ENCODE measurements around the gene TIPIN. TPM values are rescaled to one million over a fixed set of nuclear protein-coding genes. Genes with fewer than 3 reads are reported as not detected.

The TIPIN gene
- total RNA-seq, 1 donor from 2014 or later: 2.4 TPM

DNA sequence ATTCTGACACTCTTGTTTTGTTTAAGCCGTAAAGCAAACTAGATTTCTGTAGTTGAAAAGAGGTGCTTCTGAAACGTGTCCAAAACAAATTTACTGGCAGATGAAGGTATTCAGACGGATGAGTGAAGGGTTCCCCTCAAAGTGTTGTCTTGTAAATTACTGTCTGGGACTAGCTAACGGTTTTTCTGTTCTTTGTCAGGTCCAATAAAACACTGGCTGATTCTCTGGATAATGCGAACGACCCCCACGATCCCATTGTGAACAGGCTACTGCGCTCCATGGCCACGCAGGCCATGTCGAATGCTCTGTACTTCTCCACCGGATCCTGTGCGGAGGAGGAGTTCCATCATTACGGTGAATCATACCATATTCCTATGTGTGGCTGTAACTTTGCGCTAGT, 27.7 kb downstream of the TIPIN start:
- H3K27me3 ChIP-seq (ENCODE audit: low read depth): no peaks in the 10 kb centered on the region
- H3K4me3 ChIP-seq: no peak overlapping the region
- H3K9me3 ChIP-seq (replicated peaks): no peaks in the 10 kb centered on the region
- intact Hi-C loops (cut with micrococcal nuclease): no loop called here
- peaks cover 100% of the 10 kb centered on the region for H3K36me3 ChIP-seq
- DNase-seq: no peak
- TF ChIP-seq, protein P1, sequence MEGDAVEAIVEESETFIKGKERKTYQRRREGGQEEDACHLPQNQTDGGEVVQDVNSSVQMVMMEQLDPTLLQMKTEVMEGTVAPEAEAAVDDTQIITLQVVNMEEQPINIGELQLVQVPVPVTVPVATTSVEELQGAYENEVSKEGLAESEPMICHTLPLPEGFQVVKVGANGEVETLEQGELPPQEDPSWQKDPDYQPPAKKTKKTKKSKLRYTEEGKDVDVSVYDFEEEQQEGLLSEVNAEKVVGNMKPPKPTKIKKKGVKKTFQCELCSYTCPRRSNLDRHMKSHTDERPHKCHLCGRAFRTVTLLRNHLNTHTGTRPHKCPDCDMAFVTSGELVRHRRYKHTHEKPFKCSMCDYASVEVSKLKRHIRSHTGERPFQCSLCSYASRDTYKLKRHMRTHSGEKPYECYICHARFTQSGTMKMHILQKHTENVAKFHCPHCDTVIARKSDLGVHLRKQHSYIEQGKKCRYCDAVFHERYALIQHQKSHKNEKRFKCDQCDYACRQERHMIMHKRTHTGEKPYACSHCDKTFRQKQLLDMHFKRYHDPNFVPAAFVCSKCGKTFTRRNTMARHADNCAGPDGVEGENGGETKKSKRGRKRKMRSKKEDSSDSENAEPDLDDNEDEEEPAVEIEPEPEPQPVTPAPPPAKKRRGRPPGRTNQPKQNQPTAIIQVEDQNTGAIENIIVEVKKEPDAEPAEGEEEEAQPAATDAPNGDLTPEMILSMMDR (IDR thresholded peaks at IDR 0.05; ENCODE audit: borderline replicate concordance): no peak
- H3K4me1 ChIP-seq: no peaks in the 10 kb centered on the region
- H3K27ac ChIP-seq (replicated peaks): no peak overlapping the region

DNA sequence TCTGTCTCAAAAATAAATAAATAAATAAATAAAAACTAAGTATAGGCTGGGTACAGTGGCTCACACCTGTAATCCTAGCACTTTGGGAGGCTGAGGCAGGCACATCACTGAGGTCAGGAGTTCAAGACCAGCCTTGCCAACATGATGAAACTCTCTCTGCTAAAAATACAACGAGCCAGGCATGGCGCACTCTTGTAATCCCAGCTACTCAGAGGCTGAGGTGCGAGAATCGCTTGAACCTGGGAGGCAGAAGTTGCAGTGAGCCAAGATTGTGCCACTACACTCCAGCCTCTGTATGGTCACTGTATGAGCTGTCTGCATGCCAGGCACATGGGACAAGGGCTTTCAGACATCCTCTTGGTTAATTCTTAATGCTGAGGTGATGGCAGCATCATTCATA, 28.7 kb downstream of the TIPIN start:
- no peaks in the 10 kb centered on the region for H3K9me3 ChIP-seq (replicated peaks)
- peaks cover 100% of the 10 kb centered on the region for H3K36me3 ChIP-seq
- no peak for DNase-seq
- H3K27me3 ChIP-seq (ENCODE audit: low read depth): no peaks in the 10 kb centered on the region
- H3K27ac ChIP-seq (replicated peaks): no peak overlapping the region
- intact Hi-C loops (cut with micrococcal nuclease): no loop called here
- TF ChIP-seq, protein P1 (IDR thresholded peaks at IDR 0.05; ENCODE audit: borderline replicate concordance): no peak
- H3K4me1 ChIP-seq: no peaks in the 10 kb centered on the region
- no peak overlapping the region for H3K4me3 ChIP-seq

DNA sequence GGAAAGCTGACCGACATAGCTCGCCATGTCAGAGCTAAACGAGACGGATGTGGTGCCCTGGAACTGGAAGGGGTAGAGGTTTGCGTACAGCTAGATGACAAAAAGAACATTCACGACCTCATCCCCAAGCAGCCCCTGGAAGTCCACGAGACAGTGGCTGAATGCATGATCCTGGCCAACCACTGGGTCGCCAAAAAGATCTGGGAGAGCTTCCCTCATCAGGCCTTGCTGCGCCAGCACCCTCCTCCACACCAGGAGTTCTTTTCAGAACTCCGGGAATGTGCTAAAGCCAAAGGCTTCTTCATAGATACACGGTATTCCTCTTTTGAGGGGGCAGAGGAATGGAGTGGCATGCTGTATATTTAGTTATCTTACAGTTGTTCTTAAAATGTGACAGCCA, 30.4 kb downstream of the TIPIN start:
- intact Hi-C loops (cut with micrococcal nuclease): no loop called here

DNA sequence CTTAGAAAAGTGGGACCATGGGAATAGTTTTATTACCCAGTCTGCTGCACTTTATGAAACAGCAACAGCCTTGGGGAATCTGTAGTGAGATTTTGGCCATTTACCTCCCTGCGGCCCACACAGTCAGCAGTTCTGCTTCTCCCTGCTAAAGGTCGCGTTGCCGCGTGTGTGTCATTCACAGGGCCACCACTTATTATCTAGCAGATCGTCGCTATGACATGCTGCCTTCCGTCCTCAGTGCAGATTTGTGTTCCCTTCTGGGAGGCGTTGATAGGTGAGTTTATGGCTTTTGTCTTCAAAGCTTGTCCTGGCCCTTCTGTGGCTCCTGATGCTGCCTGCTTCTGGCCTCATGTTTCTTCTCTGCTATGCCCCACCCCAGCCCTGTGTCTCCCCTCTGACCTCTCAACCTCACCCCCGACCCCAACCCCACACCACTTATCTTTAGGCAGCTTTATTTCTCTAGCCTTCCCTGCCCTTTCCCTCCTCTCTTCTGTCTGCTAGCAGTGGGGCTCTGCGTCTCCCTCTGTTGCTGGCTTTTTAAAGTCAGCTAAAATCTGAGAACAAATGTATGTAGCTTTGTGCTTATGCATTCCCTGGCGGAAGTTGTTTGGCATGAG, 33.1 kb downstream of the TIPIN start:
- TF ChIP-seq, protein P1 (IDR thresholded peaks at IDR 0.05; ENCODE audit: borderline replicate concordance): no peak
- Histone ChIP-seq H3K4me3 (no peak overlapping the region), H3K4me1 (no peaks in the 10 kb centered on the region), H3K36me3 (peaks cover 99% of the 10 kb centered on the region), H3K27me3 (ENCODE audit: low read depth) (no peaks in the 10 kb centered on the region), H3K27ac (replicated peaks) (no peak overlapping the region), H3K9me3 (replicated peaks) (no peaks in the 10 kb centered on the region)
- intact Hi-C loops (cut with micrococcal nuclease): no loop called here
- no peak for DNase-seq

More for the DNA sequence above, 30.4 kb downstream of the TIPIN start:
- Histone ChIP-seq H3K27me3 (ENCODE audit: low read depth) (no peaks in the 10 kb centered on the region), H3K27ac (replicated peaks) (no peak overlapping the region), H3K4me1 (no peaks in the 10 kb centered on the region), H3K9me3 (replicated peaks) (no peaks in the 10 kb centered on the region), H3K36me3 (peaks cover 99% of the 10 kb centered on the region), H3K4me3 (no peak overlapping the region)
- TF ChIP-seq, protein P1 (IDR thresholded peaks at IDR 0.05; ENCODE audit: borderline replicate concordance): no peak
- DNase-seq: no peak

DNA sequence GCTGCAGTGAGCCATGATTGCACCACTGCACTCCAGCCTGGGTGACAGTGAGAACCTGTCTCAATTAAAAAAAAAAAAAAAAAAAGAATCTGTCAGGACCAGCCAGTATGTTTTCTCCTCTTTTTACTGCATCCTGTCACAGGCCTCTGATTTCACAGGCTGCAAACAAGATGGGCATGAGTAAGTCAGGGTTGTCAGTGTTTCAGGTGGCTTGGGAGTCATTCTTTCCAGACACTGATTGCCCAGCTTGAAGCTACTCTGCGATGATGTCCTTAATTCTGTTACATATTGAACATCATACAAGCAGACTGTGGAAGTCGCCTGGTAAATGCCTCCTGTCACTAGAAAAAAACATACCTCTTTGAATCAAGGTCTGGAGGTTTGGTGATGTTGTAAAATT, 44.3 kb downstream of the TIPIN start:
- intact Hi-C loops (cut with micrococcal nuclease): no loop called here
- Histone ChIP-seq H3K27ac (replicated peaks) (no peak overlapping the region), H3K27me3 (ENCODE audit: low read depth) (no peaks in the 10 kb centered on the region), H3K4me3 (no peak overlapping the region), H3K36me3 (peaks cover 94% of the 10 kb centered on the region), H3K9me3 (replicated peaks) (no peaks in the 10 kb centered on the region), H3K4me1 (no peaks in the 10 kb centered on the region)
- TF ChIP-seq, protein P1 (IDR thresholded peaks at IDR 0.05; ENCODE audit: borderline replicate concordance): no peak
- no peak for DNase-seq

Measured in left ventricle myocardium inferior (tissue), 1 donor.